Neural progenitor cell (in vitro differentiated cells): ENCODE data around the gene ZBTB37. TPM values are rescaled to one million over a fixed set of nuclear protein-coding genes. Genes with fewer than 3 reads are reported as not detected.

Experiments
- DNase-seq: peaks from one replicate; pipeline ENCODE4 v3.0.0-alpha.2; 2016; ENCODE audit warnings: low spot score
- H2AFZ ChIP-seq: fragments of 200-600 bp; sonication (generic); replicated peaks from 2 replicates; pipeline ENCODE4 v1.6.1; 2016; ENCODE audit warnings: antibody characterized with exemption
- H3F3A ChIP-seq: fragments of 200-600 bp; sonication (generic); 2 replicates; pipeline ENCODE4 v1.6.1; 2016; ENCODE audit warnings: antibody characterized with exemption, low read depth
- H3K27ac ChIP-seq: fragments of 200-600 bp; sonication (generic); 2 replicates; pipeline ENCODE4 v1.5.1; 2016; ENCODE audit warnings: mild to moderate bottlenecking
- H3K27me3 ChIP-seq: fragments of 200-600 bp; sonication (generic); 2 replicates; pipeline ENCODE4 v1.6.1; 2016; ENCODE audit warnings: mild to moderate bottlenecking, moderate library complexity
- H3K36me3 ChIP-seq: fragments of 200-600 bp; sonication (generic); 2 replicates; pipeline ENCODE4 v1.5.1; 2016
- H3K4me1 ChIP-seq: fragments of 200-600 bp; sonication (generic); 2 replicates; pipeline ENCODE4 v1.6.1; 2016; ENCODE audit warnings: mixed run types
- H3K4me2 ChIP-seq: fragments of 200-600 bp; sonication (generic); 2 replicates; pipeline ENCODE4 v1.6.1; 2016
- H3K4me3 ChIP-seq: fragments of 200-600 bp; sonication (generic); 2 replicates; pipeline ENCODE4 v1.5.1; 2016
- H3K79me2 ChIP-seq: fragments of 200-600 bp; sonication (generic); 2 replicates; pipeline ENCODE4 v1.6.1; 2016; ENCODE audit warnings: low read depth
- H3K9ac ChIP-seq: fragments of 200-600 bp; sonication (generic); 2 replicates; pipeline ENCODE4 v1.6.1; 2016
- H3K9me3 ChIP-seq: fragments of 200-600 bp; sonication (generic); 2 replicates; pipeline ENCODE4 v1.5.1; 2016; ENCODE audit warnings: low read depth
- H4K20me1 ChIP-seq: fragments of 200-600 bp; sonication (generic); 2 replicates; pipeline ENCODE4 v1.6.1; 2016; ENCODE audit warnings: low read depth
- H3K27ac Mint-ChIP-seq: 3 replicates; pipeline ENCODE4 v1.8.0; 2021; ENCODE audit warnings: mixed read lengths
- H3K27me3 Mint-ChIP-seq: 2 replicates; pipeline ENCODE4 v1.8.0; 2022; ENCODE audit warnings: low read depth, mild to moderate bottlenecking, inconsistent platforms, moderate library complexity, mixed read lengths; ENCODE audit not compliant: insufficient read depth
- H3K36me3 Mint-ChIP-seq: 3 replicates; pipeline ENCODE4 v1.8.0; 2021; ENCODE audit warnings: mixed read lengths
- H3K4me1 Mint-ChIP-seq: 3 replicates; pipeline ENCODE4 v1.8.0; 2021; ENCODE audit warnings: mixed read lengths
- H3K4me3 Mint-ChIP-seq: 3 replicates; pipeline ENCODE4 v1.8.0; 2021; ENCODE audit warnings: mild to moderate bottlenecking, moderate library complexity, mixed read lengths
- H3K9me3 Mint-ChIP-seq: 3 replicates; pipeline ENCODE4 v1.8.0; 2020; ENCODE audit warnings: mixed read lengths
- CTCF ChIP-seq: fragments of 200-600 bp; sonication (generic); IDR thresholded peaks from 2 replicates; pipeline ENCODE4 v1.5.1; 2017; ENCODE audit warnings: antibody characterized with exemption, mild to moderate bottlenecking
- EZH2 ChIP-seq: fragments of 200-600 bp; sonication (generic); IDR thresholded peaks from 2 replicates; pipeline ENCODE4 v1.6.1; 2017; ENCODE audit warnings: antibody characterized with exemption, mild to moderate bottlenecking, moderate library complexity
- EZH2phosphoT487 ChIP-seq: fragments of 200-600 bp; sonication (generic); IDR thresholded peaks from 2 replicates; pipeline ENCODE4 v1.6.1; 2017; ENCODE audit warnings: antibody characterized with exemption
- total RNA-seq: library from RNA; depleted of rRNA; stranded (reverse); fragments of >200 nt; gene quantifications from 2 replicates; pipeline ENCODE4 v1.2.3, GENCODE V29; 2015; ENCODE audit warnings: low replicate concordance

The ZBTB37 gene
- total RNA-seq, 1 donor from 2014 or later: 19.4 TPM

DNA sequence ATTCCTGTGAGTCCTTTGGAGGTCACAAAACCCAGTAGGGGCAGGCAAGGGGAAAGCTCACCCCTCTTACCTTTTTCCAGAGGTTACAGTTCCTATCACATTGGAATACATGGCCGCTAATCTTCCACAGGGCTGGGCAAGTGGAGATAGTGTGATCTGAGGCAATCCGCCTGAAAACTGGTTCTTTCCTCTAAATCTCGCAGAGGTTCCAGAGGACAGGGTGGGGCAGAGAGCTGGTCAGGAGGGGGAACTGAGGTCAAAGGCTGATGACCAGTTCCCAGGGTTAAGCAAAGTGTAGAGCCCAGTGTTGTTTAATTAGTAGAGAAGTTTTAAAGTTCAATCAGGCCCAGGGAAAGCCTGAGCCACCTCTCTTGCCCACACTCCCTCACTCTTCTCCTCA, 49.0 kb downstream of the ZBTB37 start, which contains the start of gene SERPINC1:
Gene SERPINC1 (minus strand): TSS at position 179 of the 400 bp plus-strand sequence. CDS start 68 bp downstream, at position 111.
- H3K4me2 ChIP-seq: no peak within 1 kb of the TSS
- no peaks in the 10 kb centered on the region for H3K4me1 Mint-ChIP-seq
- H3F3A ChIP-seq: no peaks in the 10 kb centered on the region
- H2AFZ ChIP-seq: no peak within 1 kb of the TSS
- H3K4me3 Mint-ChIP-seq: no peak within 1 kb of the TSS
- peaks cover 4% of the 10 kb centered on the region for H3K9me3 Mint-ChIP-seq
- no peaks in the 10 kb centered on the region for H3K27me3 Mint-ChIP-seq
- no peaks in the 10 kb centered on the region for H3K27me3 ChIP-seq
- TF ChIP-seq CTCF (no peak), EZH2 (no peak), EZH2phosphoT487 (no peak)
- H3K36me3 Mint-ChIP-seq: no peaks in the 10 kb centered on the region
- no peaks in the 10 kb centered on the region for H3K79me2 ChIP-seq
- DNase-seq: no peak
- no peaks in the 10 kb centered on the region for H3K4me1 ChIP-seq
- H3K27ac ChIP-seq: no peak within 1 kb of the TSS
- no peaks in the 10 kb centered on the region for H3K36me3 ChIP-seq
- no peak within 1 kb of the TSS for H3K4me3 ChIP-seq
- H4K20me1 ChIP-seq: no peaks in the 10 kb centered on the region
- H3K9me3 ChIP-seq: no peaks in the 10 kb centered on the region
- no peak within 1 kb of the TSS for H3K9ac ChIP-seq
- H3K27ac Mint-ChIP-seq: no peak within 1 kb of the TSS

DNA sequence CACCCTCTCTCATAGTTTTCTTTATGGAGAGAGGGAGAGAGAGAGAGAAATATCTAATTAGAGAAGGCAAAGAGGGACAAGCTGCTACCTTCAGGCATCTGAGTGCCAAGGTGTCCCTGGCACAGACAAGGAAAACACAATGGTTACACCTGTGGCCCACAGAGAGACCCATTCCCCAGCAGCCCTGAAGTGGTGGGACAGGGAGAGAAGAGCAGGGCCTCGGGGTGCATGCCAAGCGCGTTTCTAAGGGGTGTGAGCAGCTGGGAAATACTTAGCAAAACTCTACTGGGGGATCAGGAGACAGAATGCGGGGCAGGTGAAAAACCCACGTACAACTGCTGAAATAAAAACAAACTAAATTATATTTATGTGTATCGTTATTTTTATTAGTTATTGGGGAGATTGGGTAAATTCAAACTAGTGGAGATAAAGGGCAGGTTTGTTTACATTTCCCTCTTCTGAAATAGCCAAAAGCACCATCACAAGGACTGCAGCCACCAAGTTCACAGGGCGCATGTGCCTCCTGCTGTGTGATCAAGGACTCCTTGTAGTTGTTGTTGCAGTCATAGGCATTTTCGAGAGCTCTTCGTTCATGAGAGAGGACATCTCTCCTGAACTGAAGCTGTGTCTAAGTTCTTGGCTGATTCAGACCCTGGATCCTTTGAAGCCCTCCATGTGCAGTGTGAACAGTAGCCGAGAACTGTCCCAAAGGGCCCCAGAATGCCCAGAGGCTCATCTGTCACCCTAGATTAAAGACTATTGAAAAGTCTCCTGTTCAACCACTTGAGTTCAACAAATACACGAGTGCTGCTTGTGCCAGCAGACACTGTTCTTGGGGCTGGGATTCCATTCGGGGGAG, 49.7 kb downstream of the ZBTB37 start:
- DNase-seq: no peak
- Histone ChIP-seq H3K9me3 (no peaks in the 10 kb centered on the region), H3K36me3 (no peaks in the 10 kb centered on the region), H3F3A (no peaks in the 10 kb centered on the region), H4K20me1 (no peaks in the 10 kb centered on the region), H3K27me3 (no peaks in the 10 kb centered on the region), H3K79me2 (no peaks in the 10 kb centered on the region), H3K4me3 (no peak overlapping the region), H3K27ac (no peak overlapping the region), H3K4me1 (no peaks in the 10 kb centered on the region), H3K9ac (no peak overlapping the region), H2AFZ (no peak overlapping the region), H3K4me2 (no peak overlapping the region)
- H3K9me3 Mint-ChIP-seq: peaks cover 4% of the 10 kb centered on the region
- no peaks in the 10 kb centered on the region for H3K27me3 Mint-ChIP-seq
- no peak for TF ChIP-seq EZH2
- TF ChIP-seq EZH2phosphoT487: no peak
- TF ChIP-seq CTCF: no peak
- no peaks in the 10 kb centered on the region for H3K36me3 Mint-ChIP-seq
- H3K4me3 Mint-ChIP-seq: no peak overlapping the region
- H3K4me1 Mint-ChIP-seq: no peaks in the 10 kb centered on the region
- H3K27ac Mint-ChIP-seq: no peak overlapping the region

DNA sequence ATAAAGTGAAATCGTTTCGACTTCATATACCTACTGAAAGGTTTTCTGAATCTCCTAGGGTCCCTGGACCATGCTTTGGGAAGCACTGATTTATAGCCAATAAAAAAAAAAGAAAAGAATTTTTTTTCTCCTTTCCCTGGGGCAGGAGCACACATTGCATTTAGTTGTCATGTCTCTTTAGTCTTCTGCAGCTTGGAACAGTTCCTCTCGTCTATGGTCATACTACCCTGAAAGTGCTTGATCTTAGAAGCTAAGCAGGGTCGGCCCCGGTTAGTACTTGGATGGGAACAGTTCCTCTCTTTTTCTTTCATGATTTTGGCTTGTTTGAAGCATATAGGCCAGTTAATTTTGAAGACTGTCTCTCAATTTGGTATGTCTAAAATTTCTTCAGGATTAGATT, 52.7 kb downstream of the ZBTB37 start:
- H3K4me3 Mint-ChIP-seq: no peak overlapping the region
- H3K9me3 Mint-ChIP-seq: peaks cover 1% of the 10 kb centered on the region
- H3K27ac ChIP-seq: no peak overlapping the region
- DNase-seq: no peak
- H3K36me3 ChIP-seq: no peaks in the 10 kb centered on the region
- H3K9me3 ChIP-seq: no peaks in the 10 kb centered on the region
- no peak overlapping the region for H2AFZ ChIP-seq
- no peaks in the 10 kb centered on the region for H3K27me3 Mint-ChIP-seq
- no peak overlapping the region for H3K4me2 ChIP-seq
- H3K4me1 ChIP-seq: no peaks in the 10 kb centered on the region
- peaks cover 3% of the 10 kb centered on the region for H3K36me3 Mint-ChIP-seq
- H4K20me1 ChIP-seq: no peaks in the 10 kb centered on the region
- no peak overlapping the region for H3K27ac Mint-ChIP-seq
- H3F3A ChIP-seq: no peaks in the 10 kb centered on the region
- TF ChIP-seq EZH2: no peak
- TF ChIP-seq CTCF: no peak
- TF ChIP-seq EZH2phosphoT487: no peak
- H3K79me2 ChIP-seq: no peaks in the 10 kb centered on the region
- no peaks in the 10 kb centered on the region for H3K4me1 Mint-ChIP-seq
- no peak overlapping the region for H3K9ac ChIP-seq
- no peaks in the 10 kb centered on the region for H3K27me3 ChIP-seq
- no peak overlapping the region for H3K4me3 ChIP-seq
